K562 (cell line): ENCODE results near the gene SLAIN2.

Experiments used
- CBFA2T3 ChIP-seq: fragments of 450-650 bp; IDR thresholded peaks from 2 replicates; pipeline ENCODE4 v1.6.1; 2017
- DNMT1 ChIP-seq: fragments of 450-650 bp; IDR thresholded peaks from 2 replicates; pipeline ENCODE4 v1.6.1; 2016; ENCODE audit warnings: antibody characterized with exemption, mild to moderate bottlenecking
- EP300 ChIP-seq: IDR thresholded peaks from 2 replicates; pipeline ENCODE4 v1.6.1; 2012; ENCODE audit warnings: low read length, improper control_type of control experiment
- ILF3 ChIP-seq: fragments of 450-650 bp; IDR thresholded peaks from 2 replicates; pipeline ENCODE4 v1.6.1; 2018; ENCODE audit warnings: antibody characterized with exemption, mild to moderate bottlenecking, moderate library complexity, borderline replicate concordance
- JUNB ChIP-seq: fragments of 450-650 bp; formaldehyde crosslinking; conservative IDR thresholded peaks from 2 replicates; pipeline ENCODE4 v1.4.0; 2020; ENCODE audit warnings: mild to moderate bottlenecking
- MAZ ChIP-seq, 2 experiments: fragments of 450-650 bp in 1 of 2; sonication (generic) in 1 of 2; formaldehyde crosslinking; IDR thresholded peaks in 1 of 2; conservative IDR thresholded peaks in 1 of 2; 2 replicates each; pipeline versions ENCODE4 v1.4.0 to v1.5.0; 2020; ENCODE audit warnings: mild to moderate bottlenecking in 1 of 2, missing genetic modification reagents in 1 of 2
- POLR2AphosphoS5 ChIP-seq: IDR thresholded peaks from 2 replicates; pipeline ENCODE4 v1.6.1; 2011; ENCODE audit warnings: mild to moderate bottlenecking, low read depth, low read length, moderate library complexity; ENCODE audit not compliant: control insufficient read depth, insufficient read depth
- RAD51 ChIP-seq: fragments of 450-650 bp; IDR thresholded peaks from 2 replicates; pipeline ENCODE4 v1.7.1; 2016; ENCODE audit warnings: low read depth, mild to moderate bottlenecking, borderline replicate concordance
- TARDBP ChIP-seq: fragments of 450-650 bp; IDR thresholded peaks from 2 replicates; pipeline ENCODE4 v1.6.1; 2016
- TF ChIP-seq, protein P1 (sequence below), 3 experiments: IDR thresholded peaks in 2 of 3; conservative IDR thresholded peaks in 1 of 3; 2 replicates each; pipeline ENCODE4 v1.5.1; 2011 to 2012; ENCODE audit warnings: low read length in 3 of 3, mild to moderate bottlenecking in 3 of 3, control low read depth in 2 of 3, improper control_type of control experiment in 1 of 3, inconsistent platforms in 1 of 3, low read depth in 1 of 3, mixed read lengths in 1 of 3, moderate library complexity in 1 of 3; ENCODE audit not compliant: insufficient read depth in 2 of 3
- TF ChIP-seq, protein P2 (sequence below), 2 experiments: fragments of 450-650 bp; IDR thresholded peaks; 2 replicates each; pipeline ENCODE4 v1.6.1; 2018; ENCODE audit warnings: mild to moderate bottlenecking in 2 of 2, low read depth in 1 of 2; ENCODE audit not compliant: partially characterized antibody in 2 of 2
- TF ChIP-seq, protein P3 (sequence below): fragments of 450-650 bp; IDR thresholded peaks from 2 replicates; pipeline ENCODE4 v1.6.1; 2016; ENCODE audit warnings: low read depth
- TF ChIP-seq, protein P4 (sequence below): sonication (generic); formaldehyde crosslinking; IDR thresholded peaks from 2 replicates; pipeline ENCODE4 v1.5.0; 2020; ENCODE audit warnings: missing genetic modification reagents

DNA sequence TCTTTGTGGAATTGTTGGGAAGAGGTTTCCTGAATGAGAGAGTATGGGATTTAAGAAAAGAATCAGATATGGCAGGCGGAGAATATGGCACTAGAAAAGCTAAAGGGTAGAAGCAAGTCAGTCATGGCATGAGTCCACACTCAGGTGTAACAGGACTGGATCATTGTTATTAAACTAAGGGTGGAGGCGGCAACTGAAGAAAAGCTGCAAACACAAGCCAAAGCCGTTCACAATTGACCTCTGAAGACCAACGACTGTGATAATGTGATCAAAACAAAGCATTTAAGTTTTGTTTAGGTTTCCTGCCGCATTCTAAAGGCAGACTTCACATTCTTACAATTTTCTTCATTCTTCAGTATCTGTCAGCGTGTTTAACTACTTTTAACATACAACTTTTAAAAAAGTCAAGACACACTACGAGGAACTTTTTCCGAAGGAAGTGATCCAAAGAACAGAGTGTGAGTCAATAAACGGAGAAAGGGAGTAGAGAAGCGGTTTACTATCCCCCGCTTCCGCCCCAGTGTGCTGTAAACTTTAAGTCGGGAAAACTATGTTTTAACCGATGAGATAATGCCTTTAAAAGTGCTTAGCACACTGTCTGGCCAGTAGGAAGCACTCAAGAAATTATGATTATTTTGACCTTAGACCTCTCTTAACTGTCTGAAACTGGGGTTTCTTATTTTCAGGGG lies 909 bp upstream of the SLAIN2 start:
- TF ChIP-seq EP300 = peak; percentile 1; the same call in 1 of the 2 replicates
- TF ChIP-seq, protein P1, sequence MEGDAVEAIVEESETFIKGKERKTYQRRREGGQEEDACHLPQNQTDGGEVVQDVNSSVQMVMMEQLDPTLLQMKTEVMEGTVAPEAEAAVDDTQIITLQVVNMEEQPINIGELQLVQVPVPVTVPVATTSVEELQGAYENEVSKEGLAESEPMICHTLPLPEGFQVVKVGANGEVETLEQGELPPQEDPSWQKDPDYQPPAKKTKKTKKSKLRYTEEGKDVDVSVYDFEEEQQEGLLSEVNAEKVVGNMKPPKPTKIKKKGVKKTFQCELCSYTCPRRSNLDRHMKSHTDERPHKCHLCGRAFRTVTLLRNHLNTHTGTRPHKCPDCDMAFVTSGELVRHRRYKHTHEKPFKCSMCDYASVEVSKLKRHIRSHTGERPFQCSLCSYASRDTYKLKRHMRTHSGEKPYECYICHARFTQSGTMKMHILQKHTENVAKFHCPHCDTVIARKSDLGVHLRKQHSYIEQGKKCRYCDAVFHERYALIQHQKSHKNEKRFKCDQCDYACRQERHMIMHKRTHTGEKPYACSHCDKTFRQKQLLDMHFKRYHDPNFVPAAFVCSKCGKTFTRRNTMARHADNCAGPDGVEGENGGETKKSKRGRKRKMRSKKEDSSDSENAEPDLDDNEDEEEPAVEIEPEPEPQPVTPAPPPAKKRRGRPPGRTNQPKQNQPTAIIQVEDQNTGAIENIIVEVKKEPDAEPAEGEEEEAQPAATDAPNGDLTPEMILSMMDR (IDR thresholded peaks at IDR 0.05 in 2 of 3, conservative IDR thresholded peaks at IDR 0.05 in 1 of 3; ENCODE audit: insufficient read depth in 2 of 3, low read depth in 1 of 3, low read length in 3 of 3) = no peak
- no peak for TF ChIP-seq DNMT1
- no peak for TF ChIP-seq MAZ (CRISPR knock-in tag; conservative IDR thresholded peaks at IDR 0.05 in 1 of 2, IDR thresholded peaks at IDR 0.05 in 1 of 2)
- TF ChIP-seq, protein P2, sequence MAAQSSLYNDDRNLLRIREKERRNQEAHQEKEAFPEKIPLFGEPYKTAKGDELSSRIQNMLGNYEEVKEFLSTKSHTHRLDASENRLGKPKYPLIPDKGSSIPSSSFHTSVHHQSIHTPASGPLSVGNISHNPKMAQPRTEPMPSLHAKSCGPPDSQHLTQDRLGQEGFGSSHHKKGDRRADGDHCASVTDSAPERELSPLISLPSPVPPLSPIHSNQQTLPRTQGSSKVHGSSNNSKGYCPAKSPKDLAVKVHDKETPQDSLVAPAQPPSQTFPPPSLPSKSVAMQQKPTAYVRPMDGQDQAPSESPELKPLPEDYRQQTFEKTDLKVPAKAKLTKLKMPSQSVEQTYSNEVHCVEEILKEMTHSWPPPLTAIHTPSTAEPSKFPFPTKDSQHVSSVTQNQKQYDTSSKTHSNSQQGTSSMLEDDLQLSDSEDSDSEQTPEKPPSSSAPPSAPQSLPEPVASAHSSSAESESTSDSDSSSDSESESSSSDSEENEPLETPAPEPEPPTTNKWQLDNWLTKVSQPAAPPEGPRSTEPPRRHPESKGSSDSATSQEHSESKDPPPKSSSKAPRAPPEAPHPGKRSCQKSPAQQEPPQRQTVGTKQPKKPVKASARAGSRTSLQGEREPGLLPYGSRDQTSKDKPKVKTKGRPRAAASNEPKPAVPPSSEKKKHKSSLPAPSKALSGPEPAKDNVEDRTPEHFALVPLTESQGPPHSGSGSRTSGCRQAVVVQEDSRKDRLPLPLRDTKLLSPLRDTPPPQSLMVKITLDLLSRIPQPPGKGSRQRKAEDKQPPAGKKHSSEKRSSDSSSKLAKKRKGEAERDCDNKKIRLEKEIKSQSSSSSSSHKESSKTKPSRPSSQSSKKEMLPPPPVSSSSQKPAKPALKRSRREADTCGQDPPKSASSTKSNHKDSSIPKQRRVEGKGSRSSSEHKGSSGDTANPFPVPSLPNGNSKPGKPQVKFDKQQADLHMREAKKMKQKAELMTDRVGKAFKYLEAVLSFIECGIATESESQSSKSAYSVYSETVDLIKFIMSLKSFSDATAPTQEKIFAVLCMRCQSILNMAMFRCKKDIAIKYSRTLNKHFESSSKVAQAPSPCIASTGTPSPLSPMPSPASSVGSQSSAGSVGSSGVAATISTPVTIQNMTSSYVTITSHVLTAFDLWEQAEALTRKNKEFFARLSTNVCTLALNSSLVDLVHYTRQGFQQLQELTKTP (IDR thresholded peaks at IDR 0.05; ENCODE audit: low read depth in 1 of 2, partially characterized antibody in 2 of 2) = peak in 1 of 2 experiments; percentile 43
- TF ChIP-seq, protein P3, sequence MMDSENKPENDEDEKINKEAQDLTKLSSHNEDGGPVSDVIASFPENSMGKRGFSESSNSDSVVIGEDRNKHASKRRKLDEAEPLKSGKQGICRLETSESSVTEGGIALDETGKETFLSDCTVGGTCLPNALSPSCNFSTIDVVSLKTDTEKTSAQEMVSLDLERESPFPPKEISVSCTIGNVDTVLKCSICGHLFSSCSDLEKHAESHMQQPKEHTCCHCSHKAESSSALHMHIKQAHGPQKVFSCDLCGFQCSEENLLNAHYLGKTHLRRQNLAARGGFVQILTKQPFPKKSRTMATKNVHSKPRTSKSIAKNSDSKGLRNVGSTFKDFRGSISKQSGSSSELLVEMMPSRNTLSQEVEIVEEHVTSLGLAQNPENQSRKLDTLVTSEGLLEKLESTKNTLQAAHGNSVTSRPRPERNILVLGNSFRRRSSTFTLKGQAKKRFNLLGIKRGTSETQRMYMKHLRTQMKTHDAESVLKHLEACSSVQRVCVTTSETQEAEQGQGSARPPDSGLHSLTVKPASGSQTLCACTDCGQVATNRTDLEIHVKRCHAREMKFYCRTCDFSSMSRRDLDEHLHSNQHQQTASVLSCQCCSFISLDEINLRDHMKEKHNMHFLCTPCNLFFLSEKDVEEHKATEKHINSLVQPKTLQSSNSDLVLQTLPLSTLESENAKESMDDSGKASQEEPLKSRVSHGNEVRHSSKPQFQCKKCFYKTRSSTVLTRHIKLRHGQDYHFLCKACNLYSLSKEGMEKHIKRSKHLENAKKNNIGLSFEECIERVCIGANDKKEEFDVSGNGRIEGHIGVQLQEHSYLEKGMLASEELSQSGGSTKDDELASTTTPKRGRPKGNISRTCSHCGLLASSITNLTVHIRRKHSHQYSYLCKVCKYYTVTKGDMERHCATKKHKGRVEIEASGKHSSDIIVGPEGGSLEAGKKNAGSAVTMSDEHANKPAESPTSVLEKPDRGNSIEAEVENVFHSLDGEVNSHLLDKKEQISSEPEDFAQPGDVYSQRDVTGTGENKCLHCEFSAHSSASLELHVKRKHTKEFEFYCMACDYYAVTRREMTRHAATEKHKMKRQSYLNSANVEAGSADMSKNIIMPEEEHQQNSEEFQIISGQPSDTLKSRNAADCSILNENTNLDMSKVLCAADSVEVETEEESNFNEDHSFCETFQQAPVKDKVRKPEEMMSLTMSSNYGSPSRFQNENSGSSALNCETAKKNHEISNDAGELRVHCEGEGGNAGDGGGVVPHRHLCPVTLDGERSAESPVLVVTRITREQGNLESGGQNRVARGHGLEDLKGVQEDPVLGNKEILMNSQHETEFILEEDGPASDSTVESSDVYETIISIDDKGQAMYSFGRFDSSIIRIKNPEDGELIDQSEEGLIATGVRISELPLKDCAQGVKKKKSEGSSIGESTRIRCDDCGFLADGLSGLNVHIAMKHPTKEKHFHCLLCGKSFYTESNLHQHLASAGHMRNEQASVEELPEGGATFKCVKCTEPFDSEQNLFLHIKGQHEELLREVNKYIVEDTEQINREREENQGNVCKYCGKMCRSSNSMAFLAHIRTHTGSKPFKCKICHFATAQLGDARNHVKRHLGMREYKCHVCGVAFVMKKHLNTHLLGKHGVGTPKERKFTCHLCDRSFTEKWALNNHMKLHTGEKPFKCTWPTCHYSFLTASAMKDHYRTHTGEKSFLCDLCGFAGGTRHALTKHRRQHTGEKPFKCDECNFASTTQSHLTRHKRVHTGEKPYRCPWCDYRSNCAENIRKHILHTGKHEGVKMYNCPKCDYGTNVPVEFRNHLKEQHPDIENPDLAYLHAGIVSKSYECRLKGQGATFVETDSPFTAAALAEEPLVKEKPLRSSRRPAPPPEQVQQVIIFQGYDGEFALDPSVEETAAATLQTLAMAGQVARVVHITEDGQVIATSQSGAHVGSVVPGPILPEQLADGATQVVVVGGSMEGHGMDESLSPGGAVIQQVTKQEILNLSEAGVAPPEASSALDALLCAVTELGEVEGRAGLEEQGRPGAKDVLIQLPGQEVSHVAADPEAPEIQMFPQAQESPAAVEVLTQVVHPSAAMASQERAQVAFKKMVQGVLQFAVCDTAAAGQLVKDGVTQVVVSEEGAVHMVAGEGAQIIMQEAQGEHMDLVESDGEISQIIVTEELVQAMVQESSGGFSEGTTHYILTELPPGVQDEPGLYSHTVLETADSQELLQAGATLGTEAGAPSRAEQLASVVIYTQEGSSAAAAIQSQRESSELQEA = no peak
- TF ChIP-seq RAD51 = peak; percentile 8; the same call in 1 of the 2 replicates
- TF ChIP-seq CBFA2T3 = no peak
- TF ChIP-seq JUNB (CRISPR knock-in tag) = no peak
- TF ChIP-seq, protein P4, sequence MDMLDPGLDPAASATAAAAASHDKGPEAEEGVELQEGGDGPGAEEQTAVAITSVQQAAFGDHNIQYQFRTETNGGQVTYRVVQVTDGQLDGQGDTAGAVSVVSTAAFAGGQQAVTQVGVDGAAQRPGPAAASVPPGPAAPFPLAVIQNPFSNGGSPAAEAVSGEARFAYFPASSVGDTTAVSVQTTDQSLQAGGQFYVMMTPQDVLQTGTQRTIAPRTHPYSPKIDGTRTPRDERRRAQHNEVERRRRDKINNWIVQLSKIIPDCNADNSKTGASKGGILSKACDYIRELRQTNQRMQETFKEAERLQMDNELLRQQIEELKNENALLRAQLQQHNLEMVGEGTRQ (CRISPR knock-in tag) = no peak
- no peak for TF ChIP-seq ILF3
- no peak for TF ChIP-seq POLR2AphosphoS5
- no peak for TF ChIP-seq TARDBP
